Measurements from ENCODE around the gene YPEL2.
"Not testable (repeated sequence)": the region's sequence is repeated elsewhere in the genome, so short reads cannot be mapped to it uniquely, and the experiment has no call there.

DNA sequence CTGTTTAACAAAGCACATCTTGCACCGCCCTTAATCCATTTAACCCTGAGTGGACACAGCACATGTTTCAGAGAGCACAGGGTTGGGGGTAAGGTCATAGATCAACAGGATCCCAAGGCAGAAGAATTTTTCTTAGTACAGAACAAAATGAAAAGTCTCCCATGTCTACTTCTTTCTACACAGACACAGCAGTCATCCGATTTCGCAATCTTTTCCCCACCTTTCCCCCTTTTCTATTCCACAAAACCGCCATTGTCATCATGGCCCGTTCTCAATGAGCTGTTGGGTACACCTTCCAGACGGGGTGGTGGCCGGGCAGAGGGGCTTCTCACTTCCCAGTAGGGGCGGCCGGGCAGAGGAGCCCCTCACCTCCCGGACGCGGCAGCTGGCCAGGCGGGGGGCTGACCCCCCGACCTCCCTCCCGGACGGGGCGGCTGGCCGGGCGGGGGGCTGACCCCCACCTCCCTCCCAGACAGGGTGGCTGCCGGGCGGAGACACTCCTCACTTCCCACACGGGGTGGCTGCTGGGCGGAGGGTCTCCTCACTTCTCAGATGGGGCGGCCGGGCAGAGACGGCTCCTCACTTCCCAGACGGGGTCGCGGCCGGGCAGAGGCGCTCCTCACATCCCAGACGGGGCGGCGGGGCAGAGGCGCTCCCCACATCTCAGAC lies 62.4 kb downstream of the YPEL2 start:
- not testable (repeated sequence) for TF ChIP-seq POLR2A, CTCF (IDR thresholded peaks at IDR 0.05)
